ENCODE results near the gene BICRAL.
"Not testable (repeated sequence)": the region's sequence is repeated elsewhere in the genome, so short reads cannot be mapped to it uniquely, and the experiment has no call there.

Gene BICRAL

GRCh38 chr6:42791706-42792320, 10.0 kb downstream of the BICRAL start:
- DNase-seq (ENCODE audit: low read depth in 4 of 4, low spot score in 1 of 4) = no peak

DNA sequence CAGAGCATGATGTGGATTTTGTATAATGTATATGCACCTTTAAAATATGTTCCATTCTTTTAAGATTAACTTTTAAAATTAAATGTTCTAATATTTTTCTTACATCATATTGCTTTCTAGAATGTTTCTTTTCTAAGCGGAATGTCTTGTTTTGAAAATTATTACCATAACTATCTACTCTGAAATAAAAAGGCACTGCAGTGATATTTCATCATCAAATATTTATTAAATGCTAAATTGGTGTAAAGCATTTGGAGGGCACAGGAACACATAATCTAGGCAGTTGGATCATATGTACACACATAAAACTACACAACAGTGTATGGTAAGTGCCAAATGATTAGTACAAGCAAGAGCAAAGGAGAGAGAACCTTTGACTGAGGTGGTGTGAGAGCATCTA, 13.8 kb downstream of the BICRAL start:
- no peak for DNase-seq (ENCODE audit: low read depth in 4 of 4, low spot score in 1 of 4)

GRCh38 chr6:42796171-42796570, 14.3 kb downstream of the BICRAL start:
- DNase-seq (ENCODE audit: low read depth in 4 of 4, low spot score in 1 of 4) = no peak

DNA sequence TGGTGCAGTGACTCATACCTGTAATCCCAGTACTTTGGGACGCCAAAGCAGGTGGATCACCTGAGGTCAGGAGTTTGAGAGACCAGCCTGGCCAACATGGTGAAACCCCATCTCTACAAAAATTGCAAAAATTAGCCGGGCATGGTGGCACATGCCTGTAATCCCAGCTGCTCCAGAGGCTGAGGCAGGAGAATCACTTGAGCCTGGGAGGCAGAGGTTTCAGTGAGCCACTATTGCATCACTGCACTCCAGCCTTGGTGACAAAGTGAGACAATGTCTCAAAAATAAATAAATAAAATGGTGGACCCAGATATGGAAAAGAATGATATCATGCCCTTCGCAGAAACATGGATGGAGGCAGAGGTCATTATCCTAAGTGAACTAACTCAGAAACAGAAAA, 15.8 kb downstream of the BICRAL start:
- DNase-seq (ENCODE audit: low read depth in 4 of 4, low spot score in 1 of 4) = not testable (repeated sequence)

- DNase-seq (ENCODE audit: low read depth in 4 of 4, low spot score in 1 of 4) = no peak
Observed at GRCh38 chr6:42805297-42805861, 23.5 kb downstream of the BICRAL start.

DNA sequence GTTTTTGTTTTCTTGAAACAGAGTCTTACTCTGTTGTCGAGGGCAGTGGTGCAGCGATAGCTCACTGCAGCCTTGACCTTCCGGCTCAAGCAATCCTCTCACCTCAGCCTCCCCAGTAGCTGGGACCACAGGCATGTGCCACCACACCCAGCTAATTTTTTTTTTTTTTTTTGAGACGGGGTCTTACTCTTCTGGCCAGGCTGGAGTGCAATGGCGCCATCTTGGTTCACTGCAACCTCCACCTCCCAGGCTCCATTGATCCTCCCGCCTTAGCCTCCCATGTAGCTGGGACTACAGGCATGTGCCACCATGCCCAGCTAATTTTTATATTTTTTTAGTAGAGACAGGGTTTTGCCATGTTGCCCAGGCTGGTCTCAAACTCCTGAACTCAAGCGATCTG, 24.5 kb downstream of the BICRAL start:
- not testable (repeated sequence) for DNase-seq (ENCODE audit: low read depth in 4 of 4, low spot score in 1 of 4)

DNA sequence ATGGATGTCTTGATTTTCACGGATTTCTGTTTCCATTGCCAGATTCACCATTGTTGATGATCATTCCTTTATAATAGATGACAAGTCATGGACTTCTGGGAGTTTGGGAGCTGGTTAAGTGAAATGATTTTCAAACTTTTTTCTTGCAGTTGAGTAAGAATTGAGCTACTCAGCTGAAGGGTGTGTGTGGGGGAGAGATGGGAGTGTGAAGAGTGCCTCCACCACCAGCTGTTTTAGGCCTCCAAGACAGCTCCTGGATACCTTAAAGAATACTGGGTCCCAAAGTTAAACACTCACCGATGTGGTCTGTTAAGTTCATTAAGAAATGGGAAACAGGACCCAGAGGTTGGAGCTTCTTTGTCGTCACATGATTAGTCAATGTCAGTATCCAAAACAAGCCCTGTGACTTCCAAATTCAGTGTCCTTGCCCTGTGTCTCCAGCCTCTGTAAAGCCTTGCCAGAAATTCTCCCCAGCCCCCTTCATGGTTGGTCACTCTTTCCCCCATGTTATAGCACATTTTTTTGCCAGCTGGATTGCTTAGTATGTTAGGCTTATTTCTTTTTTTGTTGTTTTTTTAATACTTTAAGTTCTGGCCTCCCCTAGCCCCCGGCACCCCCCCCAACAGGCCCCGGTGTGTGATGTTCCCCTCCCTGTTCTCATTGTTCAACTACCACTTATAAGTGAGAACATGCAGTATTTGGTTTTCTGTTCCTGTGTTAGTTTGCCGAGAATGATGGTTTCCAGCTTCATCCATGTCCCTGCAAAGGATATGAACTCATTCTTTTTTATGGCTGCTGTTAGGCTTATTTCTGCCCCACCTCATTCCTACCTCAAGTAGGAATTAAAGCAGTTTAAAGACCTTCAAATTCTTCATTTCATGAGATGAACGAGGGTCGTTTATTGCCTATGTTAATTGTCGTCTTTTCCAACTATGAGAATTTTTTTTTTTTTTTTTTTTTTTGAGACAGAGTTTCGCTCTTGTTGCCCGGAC, 26.9 kb downstream of the BICRAL start:
- DNase-seq (ENCODE audit: low read depth in 4 of 4, low spot score in 1 of 4) = no peak

DNA sequence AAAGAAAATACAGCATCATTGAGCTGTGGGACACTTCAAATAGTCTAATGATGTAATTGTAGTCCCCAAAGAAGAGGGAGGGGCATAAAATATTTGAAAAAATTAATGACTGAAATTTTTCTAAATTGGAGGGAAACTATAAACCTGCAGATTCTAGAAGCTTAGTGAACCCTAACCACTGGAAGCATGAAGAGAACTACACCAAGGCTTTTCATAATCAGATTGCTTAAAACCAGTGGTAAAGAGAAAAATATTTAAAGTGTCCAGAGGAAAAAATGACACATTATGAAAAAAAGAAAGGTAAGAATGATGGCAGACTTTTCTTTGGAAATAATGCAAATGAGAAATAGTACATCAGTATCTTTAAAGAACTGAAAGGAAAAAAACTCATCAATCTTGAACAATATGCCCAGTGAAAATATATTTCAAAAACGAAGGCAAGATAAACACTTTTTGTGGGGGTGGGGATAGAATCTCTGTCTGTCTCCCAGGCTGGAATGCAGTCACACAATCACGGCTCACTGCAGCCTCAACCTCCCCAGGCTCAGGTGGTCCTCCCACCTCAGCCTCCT, 31.3 kb downstream of the BICRAL start:
- DNase-seq (ENCODE audit: low read depth in 4 of 4, low spot score in 1 of 4) = no peak

DNA sequence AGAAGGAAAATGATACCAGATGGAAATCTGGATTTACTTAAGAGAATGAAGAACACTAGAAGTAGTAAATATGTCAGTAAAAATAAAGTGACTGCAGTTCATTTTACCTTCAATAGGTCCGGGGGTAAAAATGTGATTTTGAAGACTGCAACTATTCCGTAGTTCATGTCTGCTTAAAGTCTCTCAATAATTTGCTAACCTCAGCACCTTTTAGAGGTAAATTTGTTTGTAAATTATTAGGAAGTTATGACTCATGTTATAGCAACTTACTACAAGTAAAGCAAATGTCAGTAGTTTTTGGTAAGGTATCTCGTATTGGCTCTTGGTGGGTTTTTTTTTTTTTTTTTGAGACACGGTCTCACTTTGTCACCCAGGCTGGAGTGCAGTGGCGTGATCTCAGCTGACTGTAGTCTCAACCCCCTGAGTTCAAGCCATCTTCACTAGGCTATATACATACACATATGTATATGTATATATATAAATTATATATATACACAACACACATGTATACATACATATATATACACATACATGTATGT, 32.1 kb downstream of the BICRAL start:
- no peak for DNase-seq (ENCODE audit: low read depth in 4 of 4, low spot score in 1 of 4)

GRCh38 chr6:42815726-42816125, 33.9 kb downstream of the BICRAL start:
- not testable (repeated sequence) for DNase-seq (ENCODE audit: low read depth in 4 of 4, low spot score in 1 of 4)

GRCh38 chr6:42817907-42818306, 36.1 kb downstream of the BICRAL start:
- no peak for DNase-seq (ENCODE audit: low read depth in 4 of 4, low spot score in 1 of 4)

GRCh38 chr6:42818416-42818815, 36.6 kb downstream of the BICRAL start:
- DNase-seq (ENCODE audit: low read depth in 4 of 4, low spot score in 1 of 4) = no peak

GRCh38 chr6:42818878-42819277, 37.0 kb downstream of the BICRAL start:
- no peak for DNase-seq (ENCODE audit: low read depth in 4 of 4, low spot score in 1 of 4)

- no peak for DNase-seq (ENCODE audit: low read depth in 4 of 4, low spot score in 1 of 4)
Observed at GRCh38 chr6:42819803-42820511, 38.1 kb downstream of the BICRAL start.

GRCh38 chr6:42820512-42821340, 38.9 kb downstream of the BICRAL start:
- DNase-seq (ENCODE audit: low read depth in 4 of 4, low spot score in 1 of 4) = no peak

DNA sequence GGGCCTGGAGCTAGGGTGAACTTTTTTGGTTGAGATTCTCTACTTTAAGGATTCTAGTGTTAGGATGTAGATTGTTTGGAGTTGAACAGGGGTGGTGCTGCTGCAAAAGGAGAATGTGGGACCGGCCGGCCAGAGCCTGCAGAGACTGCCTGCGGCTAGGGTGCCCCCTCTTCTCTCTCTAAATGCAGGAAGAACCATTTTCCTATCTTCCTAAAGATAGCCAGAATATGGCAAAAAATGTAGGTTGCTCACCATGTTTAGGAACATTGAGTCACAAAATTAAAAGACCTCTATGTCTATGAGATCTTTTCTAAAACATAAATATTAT, 39.5 kb downstream of the BICRAL start:
- DNase-seq (ENCODE audit: low read depth in 4 of 4, low spot score in 1 of 4) = no peak

DNA sequence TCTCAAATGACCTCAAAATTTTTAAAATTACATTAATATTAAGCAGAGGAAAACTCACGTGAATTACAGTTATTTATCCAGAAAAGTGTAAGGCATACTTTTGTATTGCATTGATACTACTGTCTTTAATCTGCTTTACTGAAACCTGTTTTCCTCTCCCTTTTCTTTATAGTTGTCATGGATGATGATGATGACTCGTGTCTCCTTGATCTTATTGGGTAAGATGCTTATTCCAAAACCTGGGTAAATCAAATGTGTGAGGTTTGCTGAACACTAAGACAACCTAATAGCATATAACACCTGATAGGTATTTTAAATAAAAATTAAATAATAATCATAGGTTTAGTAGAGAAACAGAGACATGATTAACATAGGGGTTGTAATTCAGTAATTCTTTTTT, 40.0 kb downstream of the BICRAL start:
- no peak for DNase-seq (ENCODE audit: low read depth in 4 of 4, low spot score in 1 of 4)

GRCh38 chr6:42829561-42830092, 47.8 kb downstream of the BICRAL start:
- DNase-seq (ENCODE audit: low read depth in 4 of 4, low spot score in 1 of 4) = no peak

DNA sequence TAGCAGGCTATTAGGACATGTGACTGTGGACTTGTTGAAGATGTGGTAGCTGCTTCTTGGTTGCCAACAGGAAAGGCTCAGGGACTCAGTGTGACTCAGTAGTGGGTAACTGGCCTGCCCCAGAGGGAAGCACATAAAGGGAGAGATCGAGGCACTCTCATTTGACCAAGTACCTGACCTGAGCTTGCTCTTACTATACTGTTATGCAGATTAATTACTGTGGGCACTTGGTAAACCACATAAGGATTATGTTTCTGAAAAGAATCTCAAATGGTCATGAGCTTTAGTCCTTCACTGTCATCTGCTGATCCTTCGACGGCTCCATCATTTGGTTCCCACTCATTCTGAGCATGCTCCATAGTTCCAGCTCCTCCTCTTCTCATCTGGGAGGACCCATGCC, 49.4 kb downstream of the BICRAL start:
- DNase-seq (ENCODE audit: low read depth in 4 of 4, low spot score in 1 of 4) = no peak

- DNase-seq (ENCODE audit: low read depth in 4 of 4, low spot score in 1 of 4) = no peak
Observed at GRCh38 chr6:42834056-42834455, 52.2 kb downstream of the BICRAL start.

All from stimulated activated CD4-positive, alpha-beta T cell treated with anti-CD3 and anti-CD28 coated beads, Interleukin-1b, Interleukin-23, amount 100 ng/mL, for 24 hours (primary cell).